ENCODE results near the gene FXYD5.
A peak's percentile ranks its signal among the peaks of the same experiment; 100 is the strongest.

FXYD5 gene

DNA sequence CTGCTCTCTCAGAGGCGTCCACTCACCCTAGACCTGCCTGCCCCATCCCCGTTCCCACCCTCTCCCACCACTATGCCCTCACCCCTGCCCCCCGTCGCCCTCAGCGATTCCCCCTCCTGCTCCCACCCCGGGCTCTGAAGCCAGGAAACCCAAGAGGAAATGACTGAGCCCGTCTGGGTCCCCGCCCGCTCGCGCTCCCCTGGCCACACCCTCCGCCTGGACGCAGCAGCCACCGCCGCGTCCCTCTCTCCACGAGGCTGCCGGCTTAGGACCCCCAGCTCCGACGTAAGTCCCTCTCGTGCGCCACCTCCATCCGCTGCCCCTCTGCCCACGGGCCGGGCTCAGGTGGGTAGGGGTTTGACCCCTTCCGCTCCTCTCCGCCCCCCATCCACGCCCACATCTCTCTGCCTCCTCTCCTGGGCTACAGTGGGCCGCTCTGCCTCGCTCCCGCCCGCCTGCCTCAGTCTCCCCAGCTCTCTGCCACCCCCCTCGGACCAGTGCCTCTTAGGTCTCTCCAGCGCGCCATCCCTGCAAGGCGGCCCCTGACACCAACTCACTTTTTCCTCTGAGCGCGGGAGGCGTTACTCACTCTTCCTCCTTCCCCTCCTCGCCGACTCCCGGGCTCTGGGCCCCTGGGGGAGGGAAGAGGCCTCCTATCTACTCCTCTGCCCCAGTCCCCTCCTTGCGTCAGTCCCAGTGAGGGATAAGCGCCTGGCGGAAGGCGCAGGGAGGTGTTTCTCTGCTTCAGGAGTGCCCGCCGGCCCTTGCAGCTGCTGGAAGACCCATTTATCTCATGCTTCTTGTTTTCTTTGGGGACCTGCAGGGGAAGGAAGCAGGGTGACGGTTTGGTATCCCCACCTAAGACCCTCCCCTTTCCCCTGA lies at the start of gene FXYD5:
TSS of gene FXYD5 (plus strand) at position 211 of the 882 bp plus-strand sequence. CDS start 816 bp downstream, outside the sequence.
- DNase-seq: peak; percentile 48

- no peak for DNase-seq
Measured at GRCh38 chr19:35105047-35105410, 49.5 kb upstream of the FXYD5 start.

DNA sequence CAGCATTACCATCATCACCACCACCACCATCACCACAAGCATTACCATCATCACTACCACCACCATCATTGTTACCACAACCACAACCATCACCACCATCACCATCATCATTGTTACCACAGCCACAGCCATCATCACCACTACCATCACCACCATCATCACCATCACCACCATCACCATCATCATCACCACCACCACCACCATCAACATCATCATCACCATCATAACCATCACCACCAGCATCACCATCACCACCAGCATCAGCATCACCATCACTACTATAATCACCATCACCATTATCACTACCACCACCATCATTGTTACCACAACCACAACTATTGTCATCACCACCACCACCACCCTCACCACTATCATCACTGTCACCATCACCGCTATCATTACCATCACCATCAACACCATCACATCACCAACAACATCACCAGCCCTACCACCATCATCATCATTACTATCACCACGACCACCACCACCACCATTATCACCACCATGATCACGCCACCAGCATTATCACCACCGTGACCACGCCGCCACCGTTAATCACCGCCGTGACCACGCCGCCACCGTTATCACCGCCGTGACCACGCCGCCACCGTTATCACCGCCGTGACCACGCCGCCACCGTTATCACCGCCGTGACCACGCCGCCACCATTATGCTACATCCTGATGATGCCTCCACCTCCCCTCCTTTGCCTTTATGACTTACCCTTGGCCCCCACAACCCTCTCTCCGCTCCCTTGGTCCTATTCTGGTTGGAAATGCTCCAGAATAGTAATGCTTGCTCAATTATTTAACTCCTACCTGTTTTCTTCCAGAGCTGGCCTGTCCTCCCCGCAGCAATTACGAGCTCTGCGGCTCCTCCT lies 48.9 kb upstream of the FXYD5 start:
- no peak for DNase-seq

DNA sequence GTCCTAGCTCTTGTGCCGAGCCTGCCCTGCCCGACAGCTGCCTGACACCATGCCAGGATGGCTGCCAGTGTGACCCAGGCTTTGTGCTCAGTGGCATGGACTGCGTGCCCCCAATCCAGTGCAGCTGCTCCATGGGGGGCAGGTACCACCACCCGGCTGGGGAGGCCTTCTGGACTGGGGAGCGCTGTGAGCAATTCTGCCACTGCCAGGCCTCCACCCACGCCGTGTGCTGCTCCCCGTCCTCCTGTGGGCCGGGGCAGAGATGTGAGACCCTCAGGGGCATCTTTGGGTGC lies 48.3 kb upstream of the FXYD5 start:
- no peak for DNase-seq

- no peak for DNase-seq
Measured at GRCh38 chr19:35106898-35107541, 47.5 kb upstream of the FXYD5 start.

DNA sequence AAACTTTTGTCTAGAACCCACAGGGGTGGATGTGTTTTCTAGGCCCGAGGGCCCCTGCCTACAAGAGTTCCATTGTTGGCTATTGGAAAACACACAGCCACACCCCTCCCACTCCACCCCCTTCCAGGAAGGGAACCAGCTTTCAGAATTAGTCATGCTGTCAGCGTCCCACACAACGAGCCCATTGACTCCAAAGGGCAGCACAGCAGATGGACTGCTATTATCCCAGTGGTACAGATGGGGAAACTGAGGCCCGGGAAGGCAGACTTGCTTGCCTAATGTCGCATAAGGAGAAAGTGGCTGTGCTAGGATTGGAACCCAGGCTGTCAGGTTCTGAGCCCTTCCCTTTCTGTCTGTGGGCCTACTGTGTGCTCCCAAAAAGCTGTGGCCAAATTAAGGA lies 47.0 kb upstream of the FXYD5 start:
- no peak for DNase-seq

GRCh38 chr19:35108730-35109129 lies 45.8 kb upstream of the FXYD5 start:
- DNase-seq: no peak

DNA sequence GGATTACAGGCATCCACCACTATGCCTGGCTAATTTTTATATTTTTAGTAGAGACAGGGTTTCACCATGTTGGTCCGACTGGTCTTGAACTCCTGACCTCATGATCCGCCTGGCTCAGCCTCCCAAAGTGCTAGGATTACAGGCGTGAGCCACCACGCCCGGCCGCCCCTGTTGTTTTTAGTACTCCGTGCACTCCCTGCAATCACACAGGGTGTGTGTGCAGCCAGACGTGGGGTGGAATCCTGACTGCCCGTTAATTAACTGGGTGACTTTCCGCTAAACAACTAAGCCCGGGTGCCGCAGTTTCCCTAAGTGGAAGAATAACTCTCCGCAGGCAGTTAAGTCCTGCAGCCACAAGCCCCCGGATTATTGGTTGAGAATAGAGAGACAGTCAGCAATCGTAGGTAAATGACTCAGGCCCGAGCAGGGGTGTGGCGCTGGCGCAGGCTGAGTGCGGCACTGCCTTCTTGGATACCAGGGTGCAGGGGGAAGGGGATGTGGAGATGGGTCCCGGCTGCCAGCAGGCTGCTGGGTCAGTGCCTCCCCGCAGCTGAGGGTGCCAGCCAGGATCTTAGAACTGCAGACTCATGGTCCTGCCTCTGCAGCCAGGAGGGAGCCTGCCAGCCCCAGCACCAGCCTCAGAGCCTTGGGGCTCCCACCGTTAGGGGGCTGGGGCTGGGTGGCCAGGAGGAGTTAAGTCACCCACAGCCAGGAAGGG lies 45.0 kb upstream of the FXYD5 start:
- no peak for DNase-seq

DNA sequence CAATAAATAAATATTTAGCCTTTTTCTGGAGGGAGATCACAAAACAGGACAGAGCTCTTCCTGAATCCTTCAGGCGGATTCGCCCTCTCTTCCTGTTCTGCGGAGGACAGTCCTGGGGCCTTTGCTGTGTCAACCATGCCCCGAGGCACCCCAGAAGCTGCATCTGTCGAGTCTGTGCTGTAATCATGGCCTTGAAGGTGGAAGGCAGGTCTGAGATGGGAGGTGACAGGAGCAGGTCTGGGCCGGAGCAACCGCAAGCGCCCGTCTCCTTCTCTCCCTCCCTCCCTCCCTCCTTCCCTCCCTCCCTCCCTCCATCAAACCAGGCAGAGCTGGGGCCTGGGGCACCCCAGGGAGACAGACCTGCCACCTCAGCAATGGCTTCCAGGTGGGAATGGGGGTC lies 43.6 kb upstream of the FXYD5 start:
- no peak for DNase-seq

DNA sequence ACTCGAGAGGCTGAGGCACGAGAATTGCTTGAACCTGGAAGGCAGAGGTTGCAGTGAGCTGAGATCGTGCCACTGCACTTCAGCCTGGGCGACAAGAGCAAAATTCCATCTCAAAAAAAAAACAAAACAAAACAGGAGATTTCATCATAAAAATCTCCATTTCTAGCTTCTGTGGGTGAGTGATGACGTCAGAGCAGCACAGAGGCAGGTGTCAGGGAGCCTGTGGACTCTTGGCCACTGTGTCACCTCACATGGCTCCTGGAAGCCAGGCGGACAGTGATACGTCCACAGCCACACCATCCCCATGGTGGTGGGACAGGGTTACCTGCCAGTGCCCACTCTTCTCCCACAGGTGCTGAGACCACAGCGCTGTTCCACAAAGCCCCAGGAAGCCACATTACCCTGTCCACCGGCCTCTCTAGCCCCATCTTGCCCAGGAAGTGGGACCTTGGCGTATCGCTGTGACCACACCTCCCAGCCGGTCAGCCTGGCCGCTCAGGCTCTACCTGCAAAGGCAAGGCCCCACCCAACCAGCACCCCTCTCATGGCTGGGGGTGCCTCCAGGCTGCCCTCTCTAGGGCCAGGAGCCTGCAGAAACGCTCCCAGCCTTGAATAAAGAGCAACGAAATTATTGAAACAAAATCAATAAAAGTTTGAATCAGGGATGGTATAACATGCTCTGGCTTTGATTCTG lies 41.4 kb upstream of the FXYD5 start:
- no peak for DNase-seq

- no peak for DNase-seq
Measured at GRCh38 chr19:35114353-35115176, 40.0 kb upstream of the FXYD5 start.

GRCh38 chr19:35115177-35115951 lies 39.2 kb upstream of the FXYD5 start, which contains the start of gene FXYD3:
Gene FXYD3 (plus strand): TSS chr19:35115823. CDS start chr19:35119377, 3,554 bp downstream.
- DNase-seq: no peak

GRCh38 chr19:35116072-35116801 lies 38.3 kb upstream of the FXYD5 start:
- no peak for DNase-seq

DNA sequence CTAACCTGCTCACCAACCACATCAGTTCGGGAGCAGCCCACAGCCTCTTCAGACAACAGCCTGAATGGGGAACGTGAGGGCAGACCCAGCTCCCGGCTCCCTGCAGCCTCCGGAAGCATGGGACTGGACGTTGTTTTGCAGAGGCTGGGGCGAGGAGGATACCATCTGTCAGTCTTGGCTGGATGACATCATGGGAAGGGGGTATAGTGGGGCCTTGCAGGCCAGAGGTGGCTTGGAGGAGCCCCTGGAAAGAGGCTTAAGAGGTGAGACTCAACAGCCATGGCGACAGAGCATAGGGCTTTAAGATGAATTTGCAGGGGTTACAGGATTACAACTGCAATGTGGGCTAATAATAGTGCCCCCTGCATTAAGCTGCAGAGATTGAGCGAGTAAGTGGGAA lies 37.4 kb upstream of the FXYD5 start:
- DNase-seq: no peak

GRCh38 chr19:35117799-35118198 lies 36.7 kb upstream of the FXYD5 start:
- DNase-seq: no peak

DNA sequence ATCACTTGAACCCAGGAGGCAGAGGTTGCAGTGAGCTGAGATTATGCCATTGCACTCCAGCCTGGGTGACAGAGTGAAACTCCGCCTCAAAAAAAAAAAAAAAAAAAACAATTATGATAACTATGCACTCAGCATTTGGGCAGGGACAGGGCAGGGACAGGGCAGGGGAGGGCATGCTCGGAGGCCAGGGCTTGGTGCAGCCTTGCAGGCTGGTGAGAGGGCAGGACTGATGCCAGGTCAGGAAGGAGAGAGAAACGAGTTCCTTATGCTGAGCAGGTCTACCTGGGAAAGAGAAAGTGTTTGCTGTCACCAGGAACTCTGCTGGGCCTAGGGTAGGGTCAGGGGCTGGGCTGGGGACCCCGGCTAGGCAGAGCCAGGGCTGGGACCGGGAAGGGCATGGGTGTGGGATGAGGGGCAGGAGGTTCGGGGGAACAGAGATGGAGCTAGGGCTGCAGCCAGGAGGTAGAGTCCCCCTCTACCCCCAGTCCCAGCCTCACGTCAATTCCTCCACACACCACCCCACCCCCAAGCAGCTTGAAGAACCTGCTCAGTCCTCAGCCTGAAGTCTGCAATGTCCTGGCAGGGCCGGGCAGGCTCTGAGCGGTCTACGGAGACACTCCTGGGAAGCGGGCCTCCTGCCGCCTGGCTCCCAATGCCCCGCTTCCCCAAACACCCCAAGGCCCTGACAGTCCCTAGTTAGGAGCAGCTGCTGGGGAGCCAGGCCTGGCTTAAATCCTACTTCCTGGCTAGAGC lies 36.1 kb upstream of the FXYD5 start:
- DNase-seq: no peak

- DNase-seq: no peak
Measured at GRCh38 chr19:35119091-35119490, 35.4 kb upstream of the FXYD5 start.

DNA sequence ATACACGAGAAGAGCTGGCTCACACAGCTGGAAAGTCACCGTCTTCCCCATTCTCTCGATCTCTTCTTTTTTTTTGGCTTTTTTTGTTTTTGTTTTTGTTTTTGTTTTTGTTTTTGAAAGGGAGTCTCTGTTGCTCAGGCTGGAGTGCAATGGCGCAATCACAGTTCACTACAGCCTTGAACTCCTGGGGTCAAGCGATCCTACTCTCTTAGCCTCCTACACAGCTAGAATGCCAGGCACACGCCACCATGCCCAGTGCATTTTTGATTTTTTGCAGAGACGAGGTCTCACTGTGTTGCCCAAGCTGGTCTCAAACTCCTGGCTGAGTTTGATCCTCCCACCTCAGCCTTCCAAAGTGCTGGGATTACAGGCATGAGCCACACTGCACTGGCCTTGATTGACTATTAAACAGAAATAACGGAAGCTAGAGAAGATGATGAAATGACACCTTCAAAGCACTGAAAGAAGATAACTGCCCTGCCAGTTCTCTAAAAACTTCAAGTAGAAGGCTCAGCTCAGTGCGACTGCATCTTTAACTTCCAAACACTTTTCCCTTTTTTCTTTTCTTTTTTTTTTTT lies 34.9 kb upstream of the FXYD5 start:
- no peak for DNase-seq

DNA sequence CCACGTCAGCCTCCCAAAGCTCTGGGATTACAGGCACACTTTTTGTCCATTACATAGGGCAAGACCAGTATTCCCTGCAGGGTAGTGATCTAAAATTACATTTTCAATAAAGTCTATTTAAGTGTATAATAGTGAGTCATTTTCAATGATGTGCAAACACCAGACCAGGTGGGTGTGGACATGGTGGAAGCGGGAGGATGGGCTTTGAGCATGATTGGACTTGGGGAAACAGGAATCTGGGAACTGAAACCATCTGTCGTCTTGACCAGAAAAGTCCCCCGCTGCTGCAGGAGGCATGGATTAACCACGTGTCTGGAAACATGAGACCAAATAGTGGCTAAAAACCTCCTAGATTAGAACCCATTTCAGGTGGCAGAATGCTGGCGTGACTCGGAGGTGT lies 34.0 kb upstream of the FXYD5 start:
- DNase-seq: peak; percentile 31
